Measurements from ENCODE around the gene PDZD7. TPM values are rescaled to one million over a fixed set of nuclear protein-coding genes. Genes with fewer than 3 reads are reported as not detected.

The PDZD7 gene
- total RNA-seq, 1 experiment from 2014 or later: 1.8 TPM

DNA sequence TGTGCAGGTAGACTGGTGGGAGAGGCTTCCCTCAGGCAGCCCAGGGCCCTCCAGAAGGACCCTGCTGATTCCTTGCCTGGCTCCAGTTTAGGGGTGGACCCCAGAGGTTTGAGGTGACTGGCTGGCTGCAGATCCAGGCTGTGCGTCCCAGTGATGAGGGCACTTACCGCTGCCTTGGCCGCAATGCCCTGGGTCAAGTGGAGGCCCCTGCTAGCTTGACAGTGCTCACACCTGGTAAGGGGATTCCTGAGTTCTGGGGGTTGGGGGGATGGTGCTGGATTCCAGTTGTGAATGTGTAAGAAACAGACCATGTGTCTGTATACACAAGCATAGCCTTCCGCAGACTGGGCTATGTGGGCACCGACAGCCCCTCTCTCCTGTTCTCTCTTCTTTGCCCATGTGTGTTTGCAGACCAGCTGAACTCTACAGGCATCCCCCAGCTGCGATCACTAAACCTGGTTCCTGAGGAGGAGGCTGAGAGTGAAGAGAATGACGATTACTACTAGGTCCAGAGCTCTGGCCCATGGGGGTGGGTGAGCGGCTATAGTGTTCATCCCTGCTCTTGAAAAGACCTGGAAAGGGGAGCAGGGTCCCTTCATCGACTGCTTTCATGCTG is 33.6 kb upstream of the PDZD7 start:
- Histone ChIP-seq H3K27ac (ENCODE audit: low read length) (peak overlapping the region; percentile 93; the same call in 1 of the 2 replicates), H3K4me3 (ENCODE audit: low read depth in 2 of 2, low read length in 2 of 2) (no peak overlapping the region), H3K9me3 (ENCODE audit: control insufficient read depth, insufficient read depth, low read depth, low read length) (no peaks in the 10 kb centered on the region), H3K36me3 (ENCODE audit: control insufficient read depth, insufficient read depth, low read length) (peaks cover 6% of the 10 kb centered on the region; the same call in 1 of the 2 replicates), H3K27me3 (ENCODE audit: control insufficient read depth, insufficient read depth, low read length) (no peaks in the 10 kb centered on the region), H3K4me1 (ENCODE audit: control insufficient read depth, insufficient read depth, low read length) (peaks cover 44% of the 10 kb centered on the region)
- no peak for ATAC-seq
- intact Hi-C loops (cut with micrococcal nuclease; ENCODE audit: unreplicated experiment): no loop called here
- TF ChIP-seq, protein P1, sequence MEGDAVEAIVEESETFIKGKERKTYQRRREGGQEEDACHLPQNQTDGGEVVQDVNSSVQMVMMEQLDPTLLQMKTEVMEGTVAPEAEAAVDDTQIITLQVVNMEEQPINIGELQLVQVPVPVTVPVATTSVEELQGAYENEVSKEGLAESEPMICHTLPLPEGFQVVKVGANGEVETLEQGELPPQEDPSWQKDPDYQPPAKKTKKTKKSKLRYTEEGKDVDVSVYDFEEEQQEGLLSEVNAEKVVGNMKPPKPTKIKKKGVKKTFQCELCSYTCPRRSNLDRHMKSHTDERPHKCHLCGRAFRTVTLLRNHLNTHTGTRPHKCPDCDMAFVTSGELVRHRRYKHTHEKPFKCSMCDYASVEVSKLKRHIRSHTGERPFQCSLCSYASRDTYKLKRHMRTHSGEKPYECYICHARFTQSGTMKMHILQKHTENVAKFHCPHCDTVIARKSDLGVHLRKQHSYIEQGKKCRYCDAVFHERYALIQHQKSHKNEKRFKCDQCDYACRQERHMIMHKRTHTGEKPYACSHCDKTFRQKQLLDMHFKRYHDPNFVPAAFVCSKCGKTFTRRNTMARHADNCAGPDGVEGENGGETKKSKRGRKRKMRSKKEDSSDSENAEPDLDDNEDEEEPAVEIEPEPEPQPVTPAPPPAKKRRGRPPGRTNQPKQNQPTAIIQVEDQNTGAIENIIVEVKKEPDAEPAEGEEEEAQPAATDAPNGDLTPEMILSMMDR (IDR thresholded peaks at IDR 0.05): no peak
- POLR2A ChIA-PET: no interaction called here
- BruUV-seq (replicated peaks): no TSS peak
- in situ Hi-C loops (cut with HindIII; ENCODE audit: low pct_unique_long_range_greater_than_20kb, low sequenced_read_pairs): no loop called here
- CTCF ChIA-PET: interaction anchor here (1.4 to 3.7 kb wide), 2 partner anchors 14 to 23 kb away, joined by 5 to 19 read pairs; no protein-coding TSS in a partner anchor
- no peak for DNase-seq (ENCODE audit: low read depth, low spot score)

DNA sequence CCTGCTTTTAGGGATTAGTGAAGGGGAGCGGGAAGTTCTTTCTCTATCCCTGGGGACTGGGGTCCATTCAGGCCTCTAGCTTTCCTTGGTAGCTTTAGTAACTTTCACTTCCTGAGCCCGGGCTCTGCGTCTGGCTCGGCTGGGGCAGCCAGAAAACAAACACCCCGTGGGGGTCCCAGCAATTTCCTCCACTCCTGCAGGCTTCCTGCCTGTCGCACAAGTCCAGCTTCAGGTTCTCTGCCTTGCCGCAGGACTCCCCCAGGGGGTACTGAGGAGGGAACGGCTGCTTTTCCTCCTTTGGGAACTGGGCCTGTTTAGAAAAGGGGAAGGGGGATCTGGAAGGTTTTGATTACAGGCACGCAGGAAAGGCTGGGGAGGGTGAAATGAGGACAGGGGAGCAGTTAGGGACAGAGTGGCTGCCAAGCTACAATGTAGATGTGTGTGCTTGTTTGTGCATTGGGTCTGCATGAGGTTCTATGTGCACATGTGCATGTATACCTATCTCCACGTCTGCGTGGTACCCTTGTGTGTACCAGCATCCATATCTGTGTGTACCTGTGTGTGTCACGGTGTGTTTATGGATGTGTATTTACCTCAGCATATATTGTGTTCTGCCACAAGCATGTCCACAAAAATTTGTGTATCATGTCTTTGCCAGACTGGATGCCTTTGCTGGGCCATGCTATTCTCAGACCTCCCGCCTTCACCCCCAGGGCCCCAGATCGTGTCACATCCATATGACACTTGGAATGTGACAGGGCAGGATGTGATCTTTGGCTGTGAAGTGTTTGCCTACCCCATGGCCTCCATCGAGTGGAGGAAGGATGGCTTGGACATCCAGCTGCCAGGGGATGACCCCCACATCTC is 32.9 kb upstream of the PDZD7 start:
- ChIA-PET POLR2A (no interaction called here), CTCF (interaction anchor here (0.7 kb wide), 1 partner anchor 38 kb away, joined by 3 read pairs; no protein-coding TSS in a partner anchor)
- in situ Hi-C loops (cut with HindIII; ENCODE audit: low pct_unique_long_range_greater_than_20kb, low sequenced_read_pairs) (no loop called here), intact Hi-C loops (cut with micrococcal nuclease; ENCODE audit: unreplicated experiment) (no loop called here)
- no peak for ATAC-seq
- Histone ChIP-seq H3K4me1 (ENCODE audit: control insufficient read depth, insufficient read depth, low read length) (peaks cover 49% of the 10 kb centered on the region), H3K27ac (ENCODE audit: low read length) (peak overlapping the region; percentile 99), H3K9me3 (ENCODE audit: control insufficient read depth, insufficient read depth, low read depth, low read length) (no peaks in the 10 kb centered on the region), H3K4me3 (ENCODE audit: low read depth in 2 of 2, low read length in 2 of 2) (peak overlapping the region in 1 of 2 experiments; percentile 77; a peak in 2 of 4 replicates), H3K27me3 (ENCODE audit: control insufficient read depth, insufficient read depth, low read length) (no peaks in the 10 kb centered on the region), H3K36me3 (ENCODE audit: control insufficient read depth, insufficient read depth, low read length) (peaks cover 6% of the 10 kb centered on the region; the same call in 1 of the 2 replicates)
- TF ChIP-seq, protein P1 (IDR thresholded peaks at IDR 0.05): no peak
- no peak for TF ChIP-seq SIN3A (IDR thresholded peaks at IDR 0.05; ENCODE audit: borderline replicate concordance, insufficient read depth, low read depth, low read length)
- peak; percentile 22; the same call in 1 of the 2 replicates for TF ChIP-seq POLR2AphosphoS5 (IDR thresholded peaks at IDR 0.05; ENCODE audit: low read depth, low read length)
- no peak for TF ChIP-seq TCF7L2 (IDR thresholded peaks at IDR 0.05; ENCODE audit: low read depth, low read length)
- TF ChIP-seq, protein P2, sequence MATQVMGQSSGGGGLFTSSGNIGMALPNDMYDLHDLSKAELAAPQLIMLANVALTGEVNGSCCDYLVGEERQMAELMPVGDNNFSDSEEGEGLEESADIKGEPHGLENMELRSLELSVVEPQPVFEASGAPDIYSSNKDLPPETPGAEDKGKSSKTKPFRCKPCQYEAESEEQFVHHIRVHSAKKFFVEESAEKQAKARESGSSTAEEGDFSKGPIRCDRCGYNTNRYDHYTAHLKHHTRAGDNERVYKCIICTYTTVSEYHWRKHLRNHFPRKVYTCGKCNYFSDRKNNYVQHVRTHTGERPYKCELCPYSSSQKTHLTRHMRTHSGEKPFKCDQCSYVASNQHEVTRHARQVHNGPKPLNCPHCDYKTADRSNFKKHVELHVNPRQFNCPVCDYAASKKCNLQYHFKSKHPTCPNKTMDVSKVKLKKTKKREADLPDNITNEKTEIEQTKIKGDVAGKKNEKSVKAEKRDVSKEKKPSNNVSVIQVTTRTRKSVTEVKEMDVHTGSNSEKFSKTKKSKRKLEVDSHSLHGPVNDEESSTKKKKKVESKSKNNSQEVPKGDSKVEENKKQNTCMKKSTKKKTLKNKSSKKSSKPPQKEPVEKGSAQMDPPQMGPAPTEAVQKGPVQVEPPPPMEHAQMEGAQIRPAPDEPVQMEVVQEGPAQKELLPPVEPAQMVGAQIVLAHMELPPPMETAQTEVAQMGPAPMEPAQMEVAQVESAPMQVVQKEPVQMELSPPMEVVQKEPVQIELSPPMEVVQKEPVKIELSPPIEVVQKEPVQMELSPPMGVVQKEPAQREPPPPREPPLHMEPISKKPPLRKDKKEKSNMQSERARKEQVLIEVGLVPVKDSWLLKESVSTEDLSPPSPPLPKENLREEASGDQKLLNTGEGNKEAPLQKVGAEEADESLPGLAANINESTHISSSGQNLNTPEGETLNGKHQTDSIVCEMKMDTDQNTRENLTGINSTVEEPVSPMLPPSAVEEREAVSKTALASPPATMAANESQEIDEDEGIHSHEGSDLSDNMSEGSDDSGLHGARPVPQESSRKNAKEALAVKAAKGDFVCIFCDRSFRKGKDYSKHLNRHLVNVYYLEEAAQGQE (IDR thresholded peaks at IDR 0.05; ENCODE audit: insufficient read depth in 1 of 2, low read depth in 2 of 2, low read length in 1 of 2): no peak
- BruUV-seq (replicated peaks): no TSS peak
- DNase-seq (ENCODE audit: low read depth, low spot score): no peak
